Ovary (tissue), 9 donors: Measurements from ENCODE around the gene PGAP3. TPM values are rescaled to one million over a fixed set of nuclear protein-coding genes. Genes with fewer than 3 reads are reported as not detected.

ENCODE experiments used
- DNase-seq, 5 donors: peaks; one replicate each; pipeline ENCODE4 v3.0.0-alpha.2; 2019 to 2020
- H3K27ac ChIP-seq, 2 donors: fragments of 200-600 bp; one replicate each; pipeline versions ENCODE4 v1.5.1 to v1.8.0; 2019 to 2022
- H3K27me3 ChIP-seq: fragments of 200-600 bp; one replicate; pipeline ENCODE4 v1.8.0; 2022
- H3K36me3 ChIP-seq: fragments of 200-600 bp; sonication (generic); one replicate; pipeline ENCODE4 v1.5.1; 2019
- H3K4me1 ChIP-seq: one replicate; pipeline ENCODE4 v1.8.1; 2013; ENCODE audit warnings: mild to moderate bottlenecking, moderate library complexity; ENCODE audit not compliant: insufficient read depth
- H3K4me3 ChIP-seq: fragments of 200-600 bp; sonication (generic); one replicate; pipeline ENCODE4 v1.5.1; 2017
- H3K9me3 ChIP-seq, 2 donors: fragments of 200-600 bp in 1 of 2; sonication (generic) in 1 of 2; one replicate each; pipeline versions ENCODE4 v1.5.1 to v1.8.1; 2013 to 2019; ENCODE audit warnings: mild to moderate bottlenecking in 1 of 2, moderate library complexity in 1 of 2
- CTCF ChIP-seq, 3 donors: fragments of 450-650 bp in 2 of 3; fragments of 200-600 bp in 1 of 3; IDR thresholded peaks; one replicate each; pipeline versions ENCODE4 v1.5.1 to v1.8.0; 2016 to 2022; ENCODE audit warnings: antibody characterized with exemption in 3 of 3, mild to moderate bottlenecking in 1 of 3
- EP300 ChIP-seq: sonication (generic); formaldehyde crosslinking; IDR thresholded peaks from one replicate; pipeline ENCODE4 v1.6.1; 2017; ENCODE audit warnings: antibody characterized with exemption
- POLR2A ChIP-seq: fragments of 450-650 bp; IDR thresholded peaks from one replicate; pipeline ENCODE4 v1.6.1; 2017; ENCODE audit warnings: antibody characterized with exemption, mild to moderate bottlenecking, moderate library complexity
- WGBS, 3 donors: extraction: QIAGEN DNeasy Blood & Tissue Kit in 1 of 3; methylation state at CpG; one replicate each; pipeline versions ENCODE4 v1.1.5 to v1.1.7; 2013 to 2017; 5-methylcytosine and 5-hydroxymethylcytosine counted together
- intact Hi-C, 4 donors: fragments of 100-400 bp; cut with DNase I; formaldehyde crosslinking; loops; one replicate each; pipeline versions ENCODE4 v1.11.0 to v1.15.1; 2022 to 2023
- polyA plus RNA-seq, 2 donors: library from polyadenylated mRNA; stranded (reverse); fragments of 200-250 nt in 1 of 2; fragments of 350-450 nt in 1 of 2; fragmentation: Illumina TruSeq in 1 of 2; extraction: RNeasy Lipid Tissue Mini Kit (QIAGEN cat#74804) in 1 of 2; gene quantifications; one replicate each; pipeline ENCODE4 v1.2.3, GENCODE V29; 2013 to 2014
- total RNA-seq, 7 donors: library from RNA; depleted of rRNA in 2 of 7; stranded (reverse); fragments of >200 nt in 2 of 7; fragmentation: NEBNext Ultra II Directional in 3 of 7; extraction: Animal tissue kit (Norgen Biotek cat#: 25700) in 3 of 7; gene quantifications; one replicate each; pipeline versions ENCODE4 v1.1.0 to v1.2.4, GENCODE V29; 2016 to 2023
- donor health status: DM: no; HTN: no; CAD: no; lungs with moderate emphysema.
- donor health status: DM: no; HTN: no; CAD: no.
- donor health status: Bipolar disorder and iron deficiency.
- donor health status: DM: yes; HTN: yes; CAD: no.
- donor health status: DM: no; HTN: no; CAD: no.
- donor health status: DM: yes; HTN: yes; CAD: no.

PGAP3 gene
- total and polyA plus RNA-seq, 9 donors, result 7.9 to 31.3 (median 19.6) TPM

- TF ChIP-seq CTCF (IDR thresholded peaks at IDR 0.05) (peak in 2 of 3 donors; percentile 64 to 65), EP300 (no peak)
- Histone ChIP-seq H3K27ac (no peak within 1 kb of the TSS), H3K4me1 (peaks cover 4% of the 10 kb centered on the region), H3K9me3 (no peaks in the 10 kb centered on the region), H3K4me3 (peak within 1 kb of the TSS; percentile 32), H3K27me3 (no peaks in the 10 kb centered on the region), H3K36me3 (no peaks in the 10 kb centered on the region)
- intact Hi-C loops, result loop anchor here in 1 of 4 donors (5.0 kb wide), 1 partner anchor 46 kb away; no protein-coding TSS in a partner anchor
- DNase-seq, result peak; percentile 62 to 81 (median 65)
- WGBS, 3 donors, result 2 to 3% (median 2%) methylated on average over 85 of the region's 85 CpGs
Measured at GRCh38 chr17:39667945-39668924, 19.6 kb downstream of the PGAP3 start, which contains the start of gene PNMT. TSS of gene PNMT (plus strand) at chr17:39668453. CDS start at chr17:39668476, 23 bp downstream.

GRCh38 chr17:39667262-39667944 is 20.5 kb downstream of the PGAP3 start:
- Histone ChIP-seq H3K36me3 (no peaks in the 10 kb centered on the region), H3K4me1 (peaks cover 4% of the 10 kb centered on the region), H3K9me3 (no peaks in the 10 kb centered on the region), H3K27me3 (no peaks in the 10 kb centered on the region), H3K27ac (no peak overlapping the region), H3K4me3 (no peak overlapping the region)
- TF ChIP-seq EP300 (no peak), POLR2A (no peak), CTCF (IDR thresholded peaks at IDR 0.05) (no peak)
- intact Hi-C loops, result loop anchor here in 1 of 4 donors (5.0 kb wide), 1 partner anchor 45 kb away; no protein-coding TSS in a partner anchor
- peak in 1 of 5 donors; percentile 56 for DNase-seq
- WGBS, 3 donors, result 7 to 11% (median 10%) methylated on average over 24 to 49 of the region's 49 CpGs

GRCh38 chr17:39666601-39667261 is 21.1 kb downstream of the PGAP3 start:
- H3K27me3 ChIP-seq, result no peaks in the 10 kb centered on the region
- H3K4me1 ChIP-seq, result peaks cover 4% of the 10 kb centered on the region
- no peak for DNase-seq
- H3K36me3 ChIP-seq, result no peaks in the 10 kb centered on the region
- intact Hi-C loops, result loop anchor here in 1 of 4 donors (5.0 kb wide), 1 partner anchor 44 kb away; no protein-coding TSS in a partner anchor
- H3K4me3 ChIP-seq, result no peak overlapping the region
- H3K9me3 ChIP-seq, result no peaks in the 10 kb centered on the region
- no peak overlapping the region for H3K27ac ChIP-seq
- 47 to 57% (median 51%) methylated on average over 11 of the region's 11 CpGs for WGBS, 3 donors
- TF ChIP-seq EP300 (no peak), CTCF (IDR thresholded peaks at IDR 0.05) (no peak), POLR2A (no peak)

- TF ChIP-seq CTCF (IDR thresholded peaks at IDR 0.05), result no peak
- TF ChIP-seq EP300, result no peak
- no peak for TF ChIP-seq POLR2A
- Histone ChIP-seq H3K4me3 (no peak overlapping the region), H3K9me3 (no peaks in the 10 kb centered on the region), H3K27me3 (no peaks in the 10 kb centered on the region), H3K36me3 (no peaks in the 10 kb centered on the region), H3K27ac (no peak overlapping the region), H3K4me1 (peaks cover 4% of the 10 kb centered on the region)
- WGBS, 3 donors, result 24 to 32% (median 25%) methylated on average over 2 of the region's 2 CpGs
- intact Hi-C loops, result loop anchor here in 1 of 4 donors (5.0 kb wide), 1 partner anchor 44 kb away; no protein-coding TSS in a partner anchor
- DNase-seq, result no peak
Measured at GRCh38 chr17:39666231-39666600, 21.6 kb downstream of the PGAP3 start.
